ENCODE data around the gene PODNL1. TPM values are rescaled to one million over a fixed set of nuclear protein-coding genes. Genes with fewer than 3 reads are reported as not detected.

Gene PODNL1
- total and polyA plus RNA-seq, 2 of the 8 experiments (the other 6 are each of a cell fraction or from before 2014, with no cell fraction given) = 1.0 to 1.5 TPM

GRCh38 chr19:13954185-13954584, 16.0 kb upstream of the PODNL1 start (continued):
- TF ChIP-seq CREB1 (IDR thresholded peaks at IDR 0.05) (no peak), ASH2L (IDR thresholded peaks at IDR 0.05; ENCODE audit: low read length) (no peak), CBX5 (IDR thresholded peaks at IDR 0.05; ENCODE audit: low read depth, low read length) (no peak), KDM1A (IDR thresholded peaks at IDR 0.05; ENCODE audit: borderline replicate concordance, low read length) (no peak)

Measured in H1 (cell line).